Midbrain (tissue), 1 donor: ENCODE measurements around the gene LYSMD2.

Experiments used
- DNase-seq: peaks from one replicate; lab custom pipeline; 2025; lab: John Stamatoyannopoulos, UW

The LYSMD2 gene

DNA sequence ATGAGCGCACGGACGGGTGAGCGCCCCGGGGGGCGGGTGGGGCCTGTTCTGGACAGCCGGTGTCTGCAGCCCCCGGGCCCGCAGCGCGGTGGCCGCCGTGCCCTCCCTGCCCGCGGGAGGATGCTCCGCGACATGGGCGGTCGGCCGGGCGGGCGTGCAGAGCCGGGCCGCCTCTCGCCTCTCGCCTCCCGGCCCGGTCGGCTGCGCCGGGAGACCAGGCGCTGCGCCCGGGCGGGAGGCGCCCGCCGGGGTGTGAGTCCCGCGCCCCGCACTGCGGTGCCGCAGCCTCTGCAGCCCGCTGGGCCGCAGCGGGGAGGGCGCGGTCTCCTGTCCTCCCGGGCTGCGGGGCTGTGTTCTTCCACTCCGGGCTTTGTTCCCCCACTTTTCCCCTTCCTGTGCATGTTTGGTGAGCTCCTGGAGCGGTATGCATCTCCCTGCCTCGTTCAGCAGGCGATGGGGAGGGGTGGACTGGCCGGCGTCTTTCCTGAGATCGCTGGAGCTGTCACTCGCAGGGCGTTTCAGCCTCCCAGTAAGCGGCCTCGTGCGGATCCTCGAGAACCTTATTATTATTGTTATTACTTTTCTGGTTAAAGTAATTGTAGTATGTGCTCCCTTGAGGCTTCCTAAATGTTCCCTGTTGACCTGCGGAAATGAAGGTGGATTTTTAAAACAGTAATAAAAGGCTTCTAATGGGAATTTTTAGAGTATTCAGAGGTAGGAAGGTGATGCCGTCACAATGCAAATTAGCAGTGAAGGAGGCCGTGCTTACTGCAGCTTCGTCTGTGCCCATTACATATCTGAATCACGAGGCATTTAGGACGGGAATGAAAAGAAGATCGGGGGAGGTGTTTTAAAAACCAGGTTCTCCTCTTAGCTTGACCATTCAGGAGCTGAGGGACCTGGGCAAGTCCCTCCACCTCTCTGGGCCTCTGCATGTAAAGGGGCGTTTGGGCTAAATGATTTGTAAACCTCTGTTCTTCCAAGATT lies 14.5 kb upstream of the LYSMD2 start:
- DNase-seq: peak; percentile 59

DNA sequence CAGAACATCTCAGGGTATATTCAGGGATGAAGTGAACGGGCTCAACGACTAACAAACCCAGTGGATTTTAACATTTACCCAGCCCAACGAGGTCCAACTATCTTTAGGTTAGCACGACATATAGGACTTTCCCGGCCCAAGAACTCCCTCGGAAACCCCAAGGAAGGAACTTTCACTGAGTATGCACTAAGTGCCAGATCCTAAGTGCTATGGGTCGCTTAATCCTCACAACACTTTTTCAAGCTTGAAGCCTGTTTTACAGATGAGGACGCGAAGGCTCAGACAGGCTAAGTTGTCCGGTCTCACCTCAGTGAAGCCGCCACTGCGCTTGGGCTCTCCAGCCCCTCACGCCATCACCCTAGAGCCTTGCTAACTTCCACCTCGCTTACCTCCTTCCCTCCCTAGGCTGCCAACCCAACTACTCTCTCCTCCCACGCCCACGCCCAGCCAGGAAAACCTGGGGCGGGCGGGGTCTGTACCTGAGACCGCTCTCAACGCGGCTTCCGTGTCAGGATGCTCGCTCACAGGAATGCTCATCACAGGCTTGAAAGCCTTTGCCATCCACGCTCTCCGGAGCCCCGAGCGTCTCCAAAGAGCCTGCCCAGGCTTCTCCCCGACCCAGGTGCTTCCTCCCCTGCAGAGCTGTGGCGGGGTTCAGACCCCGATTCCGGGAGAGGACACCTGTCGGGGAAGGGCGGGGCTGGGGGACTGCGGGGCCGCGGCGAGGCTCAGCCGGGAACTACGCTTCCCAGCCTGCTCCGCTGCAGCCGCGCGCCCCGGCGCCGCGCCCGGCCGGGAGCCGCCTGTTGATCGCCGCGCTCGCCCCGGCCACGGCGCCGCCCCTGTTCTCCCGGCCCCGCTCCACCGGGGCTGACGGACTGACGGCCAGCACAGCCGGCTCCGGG lies 13.6 kb upstream of the LYSMD2 start, which contains the start of gene TMOD2:
TSS of gene TMOD2 (plus strand) at position 806 of the 905 bp plus-strand sequence. CDS start 14,845 bp downstream, outside the sequence.
- peak; percentile 75 for DNase-seq

DNA sequence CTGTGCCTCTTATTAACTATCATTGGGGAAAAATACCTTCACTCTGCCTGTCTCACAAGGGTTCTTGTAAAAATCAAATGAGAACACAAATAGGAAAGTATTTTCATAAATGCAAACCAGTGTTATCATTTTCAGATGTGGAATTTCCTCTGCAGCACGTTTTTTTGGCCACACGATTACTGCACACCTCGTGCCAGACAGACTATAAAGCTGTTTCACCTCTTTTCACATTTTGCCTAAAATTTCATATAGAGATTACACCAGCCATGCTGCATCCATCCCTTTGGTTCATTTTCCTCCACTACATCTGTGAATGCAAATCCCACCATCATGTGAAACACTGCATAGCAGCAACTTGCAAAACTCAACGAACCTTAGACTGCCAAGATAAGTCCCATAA lies 12.7 kb upstream of the LYSMD2 start:
- no peak for DNase-seq

DNA sequence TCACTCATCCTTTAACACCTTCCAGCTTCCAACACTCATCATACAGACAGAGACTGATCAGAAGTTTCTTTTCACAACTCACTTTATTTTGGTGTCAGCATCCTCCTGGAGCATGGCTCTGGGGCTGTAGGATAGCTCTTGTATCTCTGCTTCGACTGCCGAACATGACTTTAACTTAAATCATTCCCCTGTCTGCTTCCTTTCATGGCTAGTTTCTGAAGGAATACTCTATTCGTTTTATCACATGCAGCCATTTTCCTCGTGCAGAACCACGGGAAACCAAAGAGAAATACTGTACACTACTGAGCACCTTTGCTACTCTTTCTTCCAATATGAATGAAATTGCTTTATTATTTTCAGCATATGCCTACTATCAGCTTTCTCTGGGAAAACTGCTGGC lies 11.9 kb upstream of the LYSMD2 start:
- DNase-seq: no peak

DNA sequence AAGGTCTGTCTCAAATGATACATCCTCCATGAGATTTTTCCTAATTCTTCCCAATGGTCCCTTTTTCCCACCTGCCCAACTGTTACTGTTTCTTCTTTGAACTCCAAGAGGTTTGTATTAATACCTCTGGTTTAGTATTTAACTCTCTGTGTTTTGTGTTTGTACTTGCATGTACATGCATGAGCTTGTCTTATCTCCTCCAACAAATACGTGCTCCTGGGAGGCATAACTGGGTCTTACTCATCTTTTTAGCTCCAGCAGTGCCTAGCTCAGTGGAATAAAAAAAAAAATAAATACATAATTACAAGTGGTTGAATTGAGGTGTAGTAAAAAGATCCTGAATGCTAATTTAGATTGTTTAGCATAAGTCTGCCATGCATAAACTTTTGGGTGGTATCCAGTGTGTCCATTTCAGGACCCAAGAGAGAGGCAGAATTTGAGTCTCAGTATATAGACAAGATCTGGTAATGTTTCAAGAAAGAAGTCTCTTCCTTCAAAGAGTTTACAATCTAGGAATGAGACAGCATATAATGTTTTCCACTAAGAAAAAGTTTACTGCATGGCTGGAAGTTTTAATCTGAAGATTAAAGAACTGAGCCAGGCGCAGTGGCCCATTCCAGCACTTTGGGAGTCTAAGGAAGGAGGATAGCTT lies 1.7 kb upstream of the LYSMD2 start:
- DNase-seq: no peak

DNA sequence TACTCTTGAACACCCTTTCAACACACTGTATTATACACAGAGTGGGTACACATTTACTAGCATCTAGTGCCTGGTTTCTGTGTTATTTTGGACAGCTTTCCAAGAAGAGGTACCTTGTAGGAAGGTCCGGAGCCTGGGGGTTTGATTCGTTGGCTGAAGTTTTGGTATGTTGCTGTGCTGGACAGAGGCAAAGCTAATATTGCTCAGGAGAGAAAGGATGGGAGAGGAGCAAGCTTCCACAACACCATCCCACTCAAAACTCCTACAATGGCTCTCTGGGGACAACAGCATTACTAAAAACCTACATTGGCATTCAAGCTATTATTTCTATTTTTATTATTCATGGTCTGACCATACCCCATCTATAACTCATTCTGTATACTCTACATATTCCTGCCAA lies 1.1 kb upstream of the LYSMD2 start:
- no peak for DNase-seq

DNA sequence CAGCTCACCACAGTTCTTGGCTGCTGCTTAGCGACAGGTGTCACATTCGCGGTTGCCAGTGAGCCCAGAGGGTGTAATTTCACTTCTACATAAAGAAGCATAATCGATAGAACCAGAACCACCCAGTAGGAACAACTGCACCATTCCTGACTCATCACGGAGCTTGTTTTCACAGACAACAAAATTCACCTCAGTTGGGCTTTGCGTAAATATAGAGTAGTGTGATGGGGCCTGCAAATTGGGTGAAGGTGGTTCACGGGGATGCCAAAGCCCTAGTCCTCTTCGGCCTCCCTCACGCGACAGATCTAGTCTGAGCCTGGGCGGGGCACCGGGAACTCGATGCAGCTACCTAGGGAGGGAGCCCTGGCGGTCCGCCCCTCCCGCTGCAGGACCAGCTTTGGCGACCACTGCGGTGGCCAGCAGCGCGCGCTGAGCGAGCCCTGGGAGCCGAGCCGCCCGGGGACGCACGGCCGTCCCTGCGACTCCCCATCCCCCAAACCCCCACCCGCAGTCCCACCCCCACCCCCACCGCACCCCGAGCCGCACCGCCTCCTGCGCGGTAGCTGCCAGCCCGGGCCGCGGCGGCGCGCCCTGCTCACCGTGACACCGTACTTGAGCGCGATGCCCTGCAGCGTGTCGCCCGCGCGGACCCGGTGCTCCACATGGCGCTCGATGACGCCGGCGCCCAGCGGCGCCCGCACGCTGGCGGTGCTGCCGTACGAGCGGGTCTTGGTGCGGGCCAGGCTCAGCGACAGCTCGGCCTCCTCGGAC lies 519 bp downstream of the LYSMD2 start:
- no peak for DNase-seq

DNA sequence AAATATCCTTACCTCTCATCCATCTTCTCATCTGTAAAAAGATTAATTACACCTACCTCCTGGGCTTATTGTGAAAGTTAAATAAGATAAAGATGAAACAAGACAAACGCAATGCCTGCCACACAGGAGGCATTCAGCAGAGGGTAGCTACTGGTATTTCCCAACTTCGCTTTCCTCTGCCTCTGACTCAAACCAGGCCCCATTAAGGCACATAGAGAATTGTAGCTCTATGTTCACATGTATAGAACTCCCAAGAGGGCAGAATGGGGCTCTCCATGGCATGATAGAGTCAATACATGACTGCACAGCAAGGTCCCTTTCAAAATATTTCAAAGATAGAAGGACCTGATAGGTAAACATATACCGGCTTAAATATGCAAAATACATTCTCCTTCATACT lies 1.4 kb downstream of the LYSMD2 start:
- DNase-seq: no peak

DNA sequence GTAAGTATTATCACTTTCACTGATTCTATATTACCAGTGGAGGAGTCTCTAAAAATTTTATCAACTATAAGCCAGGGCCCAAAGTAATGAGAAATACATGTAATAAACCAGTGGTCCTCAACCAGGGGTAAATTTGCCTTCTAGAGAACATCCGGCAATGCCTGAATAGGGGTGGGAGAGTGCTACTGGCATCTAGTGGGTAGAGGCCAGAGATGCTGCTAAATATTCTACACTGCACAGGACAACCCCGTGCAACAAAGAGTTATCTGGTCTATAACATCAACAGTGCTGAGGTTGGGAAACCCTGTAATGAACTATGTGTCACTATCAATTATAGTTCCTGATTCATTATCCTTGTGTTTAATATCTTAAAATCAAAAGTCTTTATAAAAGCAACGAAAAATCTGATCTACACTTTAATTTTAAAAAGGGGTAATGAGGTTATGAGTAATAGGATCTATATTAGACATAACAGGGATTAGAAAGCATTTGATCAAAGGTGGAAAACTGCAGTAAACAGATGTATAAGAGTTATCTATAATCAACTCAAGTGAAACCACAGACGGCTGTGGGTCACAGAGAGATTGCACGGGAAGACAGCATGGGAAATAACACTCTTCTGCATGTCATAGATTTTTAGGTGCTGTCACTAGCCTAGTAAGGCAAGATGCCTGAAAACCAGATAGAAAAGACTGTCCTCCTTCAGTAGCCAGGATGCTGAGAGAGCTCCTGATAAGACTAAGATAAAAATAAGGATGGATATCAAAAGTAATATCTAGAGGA lies 2.0 kb downstream of the LYSMD2 start:
- peak; percentile 19 for DNase-seq

DNA sequence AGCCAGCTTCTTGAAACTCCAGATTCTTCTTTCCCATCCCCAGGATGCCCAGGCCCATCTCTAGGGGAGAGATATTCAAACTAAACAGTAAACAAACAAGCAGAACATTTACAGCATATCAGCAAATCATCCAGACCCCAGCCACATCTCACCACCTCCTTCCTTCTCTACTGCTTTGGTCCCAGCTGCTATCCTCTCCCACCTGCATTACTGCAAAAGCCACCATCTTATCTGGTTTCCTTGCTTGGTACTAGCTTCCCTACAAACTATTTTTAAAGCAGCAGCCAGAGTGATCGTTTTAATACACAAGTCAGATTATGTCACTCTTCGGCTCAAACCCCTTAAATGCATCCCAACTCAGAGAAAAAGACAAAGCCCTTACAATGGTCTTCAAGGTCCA lies 4.8 kb downstream of the LYSMD2 start:
- DNase-seq: no peak

DNA sequence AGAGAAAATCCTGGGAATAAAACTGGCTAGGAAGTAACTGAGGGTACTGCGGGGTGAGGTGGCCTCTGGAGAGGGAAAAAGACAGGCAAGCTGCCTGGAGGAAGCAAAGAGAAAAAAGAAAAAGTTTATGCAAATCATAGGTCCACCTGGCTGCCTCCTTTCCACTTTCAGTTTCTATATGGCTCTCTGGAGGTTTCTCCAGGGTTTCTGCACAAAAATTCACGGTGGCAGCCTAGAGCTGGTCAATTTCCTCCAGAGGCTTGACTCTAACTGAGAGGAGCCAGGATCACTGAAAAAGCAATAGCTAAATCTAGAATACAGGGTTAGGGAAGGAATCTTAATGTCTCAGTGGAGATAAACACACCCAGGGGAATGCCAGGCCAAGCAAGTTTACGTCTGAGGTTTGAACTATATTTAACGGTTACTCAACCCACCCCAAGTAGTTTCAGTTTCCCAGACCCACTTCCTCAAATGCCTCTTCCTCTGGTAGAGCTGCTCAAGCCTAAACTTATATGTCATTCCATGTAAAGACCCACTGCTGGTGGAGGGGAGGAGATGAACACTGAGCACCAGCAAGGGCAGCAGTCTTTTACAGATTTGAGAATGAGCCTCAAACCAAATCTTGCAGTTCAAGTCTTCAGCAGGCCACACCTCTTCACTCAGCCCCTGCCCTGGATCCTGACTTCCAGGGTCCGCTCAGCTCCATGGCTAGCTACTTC lies 5.7 kb downstream of the LYSMD2 start:
- DNase-seq: no peak

DNA sequence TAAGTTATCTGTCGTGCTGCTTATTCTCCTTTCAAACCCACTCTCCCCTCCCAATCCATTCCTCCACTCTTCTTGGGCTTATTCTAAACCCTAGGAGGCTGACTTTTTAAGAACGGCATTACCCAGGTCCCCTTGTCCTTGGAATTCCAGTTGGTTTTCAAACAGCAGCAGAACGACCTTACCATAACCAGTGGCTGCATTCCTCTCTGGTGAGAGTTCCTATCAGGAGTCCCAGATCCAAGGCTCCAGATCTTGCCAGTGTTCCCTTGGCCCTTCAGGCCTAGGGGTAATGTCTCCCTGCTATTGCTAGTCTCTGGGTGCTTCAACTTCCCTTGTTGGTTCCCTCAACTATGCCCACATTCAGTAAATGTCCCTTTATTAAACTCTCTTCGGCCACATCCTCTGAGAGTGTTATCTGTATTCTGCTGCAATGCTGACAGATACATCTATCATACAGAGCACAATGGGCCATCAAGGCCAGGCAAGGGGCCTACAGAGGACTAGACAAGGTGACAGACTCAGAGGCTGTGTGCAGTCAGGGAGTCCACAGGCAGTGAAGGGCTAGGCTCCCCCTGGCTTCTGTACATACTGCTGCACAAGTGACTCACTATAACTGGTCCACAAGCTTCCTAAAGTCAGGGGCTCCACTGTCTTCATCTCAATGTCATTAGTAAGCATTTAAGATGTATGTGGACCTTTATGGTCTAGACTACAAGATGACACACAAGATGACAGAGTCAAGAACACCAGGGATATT lies 10.1 kb downstream of the LYSMD2 start:
- DNase-seq: no peak

DNA sequence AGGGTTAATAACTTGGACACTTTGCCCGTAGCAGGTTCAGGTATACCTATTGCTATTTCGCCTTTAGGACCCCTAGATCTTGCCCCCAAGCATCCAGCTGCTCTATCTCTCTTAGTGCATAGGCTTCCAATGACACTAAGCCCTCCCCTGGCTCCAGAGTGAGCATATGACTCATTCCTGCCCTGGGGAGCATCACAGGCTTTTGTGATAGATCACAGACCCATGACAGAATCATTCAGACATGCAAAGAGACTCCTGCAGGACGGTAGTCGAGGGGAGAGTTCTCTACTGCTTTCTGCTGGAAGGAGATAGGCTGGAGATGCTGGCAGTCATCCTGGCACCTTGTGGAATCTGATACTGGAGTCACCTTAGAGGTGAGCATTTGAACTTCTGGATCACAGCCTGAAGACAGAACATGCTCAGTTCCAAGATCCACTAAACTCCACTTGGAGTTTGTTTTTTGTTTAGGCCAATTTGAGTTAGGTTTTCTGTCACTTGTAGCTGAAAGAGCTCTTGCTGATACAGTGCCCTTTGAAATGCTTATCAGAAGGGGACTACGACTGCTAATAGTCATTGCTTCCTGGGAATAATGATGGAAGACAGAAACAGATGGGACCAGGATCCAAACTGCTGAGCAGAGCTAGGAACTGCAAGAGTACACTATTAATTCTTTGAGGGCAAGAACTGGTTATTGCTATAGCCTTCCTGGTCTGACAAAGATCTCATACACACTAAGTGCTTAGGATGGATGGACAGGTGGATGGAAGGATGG lies 11.0 kb downstream of the LYSMD2 start:
- DNase-seq: no peak

DNA sequence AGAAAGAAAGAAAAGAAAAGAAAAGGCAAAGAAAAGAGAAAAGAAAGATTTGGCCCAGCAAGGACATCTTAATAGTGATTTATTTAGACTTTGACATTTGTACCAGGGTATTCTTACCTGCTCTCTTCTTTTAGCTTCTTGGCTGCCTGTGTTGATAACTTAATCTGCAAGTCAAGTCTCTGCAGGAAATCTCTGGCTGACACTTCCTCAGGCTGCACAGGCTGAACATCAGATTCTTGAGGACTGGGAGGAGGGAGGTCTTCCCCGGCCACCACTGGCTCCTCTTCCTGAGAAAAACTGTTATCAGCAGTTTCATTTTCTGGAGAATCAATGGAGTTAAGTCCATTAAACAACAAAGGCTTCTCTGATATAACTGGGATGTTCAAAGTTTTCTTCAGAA lies 12.8 kb downstream of the LYSMD2 start:
- no peak for DNase-seq

DNA sequence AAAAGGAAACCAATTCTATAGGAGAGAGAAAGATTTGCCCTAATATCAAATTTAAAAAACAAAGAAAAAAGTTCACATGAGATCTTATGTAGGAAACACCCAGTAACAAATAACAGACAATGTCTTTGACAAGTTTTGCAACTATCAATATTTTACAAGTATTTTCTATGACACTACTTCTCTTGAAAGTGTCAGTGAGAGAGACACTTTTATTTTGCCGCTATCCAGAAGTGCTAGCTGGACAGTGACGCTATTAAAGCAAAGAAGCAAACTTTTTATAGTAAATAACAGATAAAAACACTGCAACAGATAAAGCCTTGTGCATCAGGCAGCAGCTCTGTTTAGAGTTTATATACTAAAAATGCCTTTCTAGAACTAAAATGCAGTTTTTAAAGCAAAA lies 13.3 kb downstream of the LYSMD2 start:
- DNase-seq: no peak

DNA sequence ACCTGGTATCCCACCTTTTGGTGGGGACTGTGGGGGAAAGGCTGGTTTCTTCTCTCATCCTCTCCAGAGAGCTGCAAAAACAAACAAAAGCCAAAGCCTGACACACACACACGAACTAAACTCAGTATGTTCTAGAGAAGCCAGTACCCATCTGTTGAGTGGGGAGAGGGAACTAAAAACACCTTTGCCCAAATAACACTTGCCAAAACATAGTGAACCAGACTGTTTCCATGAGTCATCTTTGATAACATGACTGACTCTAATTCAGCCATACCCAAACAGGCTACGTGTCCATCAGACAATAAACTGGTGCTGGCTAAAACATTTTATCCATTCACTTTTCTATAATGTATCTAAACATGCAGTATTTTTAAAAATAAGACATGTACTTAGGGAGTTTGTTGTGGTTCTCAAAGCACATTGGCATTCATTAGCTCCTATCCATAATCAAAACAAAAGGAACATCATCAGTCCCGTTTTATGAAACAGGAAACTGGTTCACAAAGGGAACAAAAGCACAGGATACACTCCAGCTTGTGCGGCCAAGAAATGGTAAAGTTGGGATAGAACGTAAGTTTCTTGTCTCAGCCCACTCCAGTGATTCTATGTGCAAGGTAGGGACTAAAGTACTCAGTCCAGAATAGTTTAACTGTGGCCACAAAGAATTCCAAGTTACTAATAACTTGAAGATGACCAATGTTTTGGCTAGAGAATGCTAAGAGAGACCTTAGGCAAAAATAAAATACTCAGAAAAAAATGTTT lies 16.1 kb downstream of the LYSMD2 start:
- no peak for DNase-seq

DNA sequence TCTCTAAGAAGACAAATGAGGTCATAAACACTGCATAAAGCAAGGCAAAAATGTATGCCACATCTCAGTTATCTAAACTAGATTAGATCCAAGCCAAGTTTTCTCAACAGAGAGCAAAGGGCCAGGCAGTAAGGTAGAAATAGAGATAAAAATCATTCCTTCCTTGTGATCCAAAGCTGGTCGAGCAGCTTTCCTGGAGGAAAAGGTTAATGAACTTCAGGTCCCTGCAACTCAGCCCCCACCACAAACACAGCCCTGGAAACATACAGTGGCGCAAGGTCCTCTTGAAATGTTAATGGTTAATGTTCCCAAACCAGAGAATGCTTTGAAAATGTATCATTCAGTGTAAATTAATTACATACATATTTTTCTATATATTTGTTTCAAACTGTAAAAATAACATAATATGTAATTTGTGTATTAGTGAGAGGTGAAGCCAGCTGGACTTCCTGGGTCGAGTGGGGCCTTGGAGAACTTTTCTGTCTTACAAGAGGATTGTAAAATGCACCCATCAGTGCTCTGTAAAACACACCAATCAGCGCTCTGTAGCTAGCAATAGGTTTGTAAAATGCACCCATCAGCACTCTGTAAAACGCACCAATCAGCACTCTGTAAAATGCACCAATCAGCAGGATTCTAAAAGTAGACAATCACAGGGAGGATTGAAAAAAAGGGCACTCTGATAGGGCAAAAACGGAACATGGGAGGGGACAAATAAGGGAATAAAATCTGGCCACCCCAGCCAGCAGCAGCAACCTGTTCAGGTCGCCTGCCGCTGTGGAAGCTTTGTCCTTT lies 17.1 kb downstream of the LYSMD2 start:
- DNase-seq: no peak
